Loucy (cell line): ENCODE measurements around the gene TSACC.
"Not testable (repeated sequence)": the region's sequence is repeated elsewhere in the genome, so short reads cannot be mapped to it uniquely, and the experiment has no call there.

ENCODE experiments used
- H2AFZ ChIP-seq: fragments of 200-600 bp; sonication (generic); 2 replicates; pipeline ENCODE4 v1.6.0; 2016; ENCODE audit warnings: antibody characterized with exemption, mild to moderate bottlenecking, low read length, moderate library complexity
- H3F3A ChIP-seq: fragments of 200-600 bp; 2 replicates; pipeline ENCODE4 v1.6.0; 2016; ENCODE audit warnings: antibody characterized with exemption, low read depth, mild to moderate bottlenecking
- H3K27me3 ChIP-seq: fragments of 200-600 bp; sonication (generic); 2 replicates; pipeline ENCODE4 v1.6.1; 2014; ENCODE audit warnings: low read length, mild to moderate bottlenecking; ENCODE audit not compliant: insufficient read depth, poor library complexity, severe bottlenecking
- H3K36me3 ChIP-seq: fragments of 200-600 bp; sonication (generic); 2 replicates; pipeline ENCODE4 v1.6.1; 2016; ENCODE audit warnings: low read length; ENCODE audit not compliant: insufficient read depth
- H3K4me1 ChIP-seq: fragments of 200-600 bp; sonication (generic); 2 replicates; pipeline ENCODE4 v1.5.1; 2014; ENCODE audit warnings: low read length, mild to moderate bottlenecking; ENCODE audit not compliant: insufficient read depth, poor library complexity, severe bottlenecking
- H3K4me2 ChIP-seq: fragments of 200-600 bp; sonication (generic); 2 replicates; pipeline ENCODE4 v1.6.0; 2014; ENCODE audit warnings: antibody characterized with exemption, low read length, low read depth, mild to moderate bottlenecking; ENCODE audit not compliant: poor library complexity, severe bottlenecking
- H3K4me3 ChIP-seq: fragments of 200-600 bp; sonication (generic); 2 replicates; pipeline ENCODE4 v1.5.1; 2014; ENCODE audit warnings: low read length, mild to moderate bottlenecking, mixed read lengths; ENCODE audit not compliant: poor library complexity, severe bottlenecking
- H3K79me2 ChIP-seq: fragments of 200-600 bp; sonication (generic); 2 replicates; pipeline ENCODE4 v1.6.1; 2014; ENCODE audit warnings: low read length; ENCODE audit not compliant: insufficient read depth
- H3K9ac ChIP-seq: fragments of 200-600 bp; sonication (generic); 2 replicates; pipeline ENCODE4 v1.6.0; 2014; ENCODE audit warnings: mild to moderate bottlenecking, low read depth, low read length, moderate library complexity; ENCODE audit not compliant: poor library complexity, severe bottlenecking
- H3K9me2 ChIP-seq: fragments of 200-600 bp; sonication (generic); replicated peaks from 2 replicates; pipeline ENCODE4 v1.6.1; 2016; ENCODE audit warnings: low read depth, low read length, mixed read lengths
- H3K9me3 ChIP-seq: fragments of 200-600 bp; sonication (generic); 2 replicates; pipeline ENCODE4 v1.6.1; 2014; ENCODE audit warnings: mild to moderate bottlenecking, antibody characterized with exemption, low read length, low read depth; ENCODE audit not compliant: insufficient read depth
- H4K20me1 ChIP-seq: fragments of 200-600 bp; sonication (generic); 2 replicates; pipeline ENCODE4 v1.6.0; 2014; ENCODE audit warnings: antibody characterized with exemption, low read length, mild to moderate bottlenecking; ENCODE audit not compliant: insufficient read depth, poor library complexity, severe bottlenecking
- EZH2phosphoT487 ChIP-seq: fragments of 200-600 bp; IDR thresholded peaks from 2 replicates; pipeline ENCODE4 v1.6.1; 2018; ENCODE audit warnings: antibody characterized with exemption, mild to moderate bottlenecking, moderate library complexity, borderline replicate concordance
- TF ChIP-seq, protein P1 (sequence below): fragments of 200-600 bp; sonication (generic); conservative IDR thresholded peaks from 2 replicates; pipeline ENCODE4 v1.5.1; 2014; ENCODE audit warnings: mild to moderate bottlenecking, antibody characterized with exemption, low read length

Gene TSACC

DNA sequence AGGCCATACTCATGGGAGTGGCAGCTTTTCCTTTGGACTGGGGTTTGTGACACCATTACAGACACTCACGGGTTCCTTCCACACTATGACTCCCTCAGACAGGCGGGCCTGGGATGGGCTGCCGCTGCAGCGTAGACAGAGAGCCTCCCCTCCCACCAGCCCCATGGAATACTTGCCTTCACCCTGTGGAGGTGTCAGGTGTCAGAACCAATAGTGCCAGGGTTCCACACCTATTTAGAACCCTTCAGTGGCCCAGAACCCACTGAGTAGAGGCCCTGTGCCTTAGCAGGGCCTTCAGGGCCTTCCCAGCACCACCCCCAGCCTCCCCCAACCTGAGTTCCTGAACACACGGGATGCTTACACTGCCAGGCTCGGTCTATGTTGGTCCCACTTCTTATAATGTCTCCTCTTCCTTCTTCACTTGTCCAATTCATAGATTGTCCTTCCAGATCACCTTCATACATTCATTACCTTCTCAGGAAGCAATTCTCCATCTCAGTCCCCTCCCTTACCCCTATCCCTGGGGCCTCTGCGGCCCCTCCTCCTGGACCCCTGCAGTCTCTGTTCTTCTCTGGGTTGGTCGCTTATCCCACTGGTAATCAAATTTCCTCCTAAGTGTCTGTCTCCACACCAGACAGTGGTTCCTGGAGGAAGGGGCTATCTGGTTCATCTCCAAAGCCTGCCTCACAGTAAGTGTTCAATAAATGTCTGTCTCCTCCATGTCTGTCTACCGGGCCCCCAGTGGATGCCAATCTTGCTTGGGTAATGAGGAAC lies 29.2 kb downstream of the TSACC start:
- H2AFZ ChIP-seq = no peak overlapping the region
- H3K4me1 ChIP-seq = no peaks in the 10 kb centered on the region
- H3F3A ChIP-seq = no peaks in the 10 kb centered on the region
- TF ChIP-seq, protein P1, sequence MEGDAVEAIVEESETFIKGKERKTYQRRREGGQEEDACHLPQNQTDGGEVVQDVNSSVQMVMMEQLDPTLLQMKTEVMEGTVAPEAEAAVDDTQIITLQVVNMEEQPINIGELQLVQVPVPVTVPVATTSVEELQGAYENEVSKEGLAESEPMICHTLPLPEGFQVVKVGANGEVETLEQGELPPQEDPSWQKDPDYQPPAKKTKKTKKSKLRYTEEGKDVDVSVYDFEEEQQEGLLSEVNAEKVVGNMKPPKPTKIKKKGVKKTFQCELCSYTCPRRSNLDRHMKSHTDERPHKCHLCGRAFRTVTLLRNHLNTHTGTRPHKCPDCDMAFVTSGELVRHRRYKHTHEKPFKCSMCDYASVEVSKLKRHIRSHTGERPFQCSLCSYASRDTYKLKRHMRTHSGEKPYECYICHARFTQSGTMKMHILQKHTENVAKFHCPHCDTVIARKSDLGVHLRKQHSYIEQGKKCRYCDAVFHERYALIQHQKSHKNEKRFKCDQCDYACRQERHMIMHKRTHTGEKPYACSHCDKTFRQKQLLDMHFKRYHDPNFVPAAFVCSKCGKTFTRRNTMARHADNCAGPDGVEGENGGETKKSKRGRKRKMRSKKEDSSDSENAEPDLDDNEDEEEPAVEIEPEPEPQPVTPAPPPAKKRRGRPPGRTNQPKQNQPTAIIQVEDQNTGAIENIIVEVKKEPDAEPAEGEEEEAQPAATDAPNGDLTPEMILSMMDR = no peak
- no peak for TF ChIP-seq EZH2phosphoT487
- H3K9ac ChIP-seq = no peak overlapping the region
- no peak overlapping the region for H3K4me2 ChIP-seq
- no peaks in the 10 kb centered on the region for H3K27me3 ChIP-seq
- H4K20me1 ChIP-seq = no peaks in the 10 kb centered on the region
- H3K79me2 ChIP-seq = no peaks in the 10 kb centered on the region
- no peak overlapping the region for H3K4me3 ChIP-seq
- H3K9me2 ChIP-seq = no peaks in the 10 kb centered on the region
- H3K36me3 ChIP-seq = no peaks in the 10 kb centered on the region
- no peaks in the 10 kb centered on the region for H3K9me3 ChIP-seq

DNA sequence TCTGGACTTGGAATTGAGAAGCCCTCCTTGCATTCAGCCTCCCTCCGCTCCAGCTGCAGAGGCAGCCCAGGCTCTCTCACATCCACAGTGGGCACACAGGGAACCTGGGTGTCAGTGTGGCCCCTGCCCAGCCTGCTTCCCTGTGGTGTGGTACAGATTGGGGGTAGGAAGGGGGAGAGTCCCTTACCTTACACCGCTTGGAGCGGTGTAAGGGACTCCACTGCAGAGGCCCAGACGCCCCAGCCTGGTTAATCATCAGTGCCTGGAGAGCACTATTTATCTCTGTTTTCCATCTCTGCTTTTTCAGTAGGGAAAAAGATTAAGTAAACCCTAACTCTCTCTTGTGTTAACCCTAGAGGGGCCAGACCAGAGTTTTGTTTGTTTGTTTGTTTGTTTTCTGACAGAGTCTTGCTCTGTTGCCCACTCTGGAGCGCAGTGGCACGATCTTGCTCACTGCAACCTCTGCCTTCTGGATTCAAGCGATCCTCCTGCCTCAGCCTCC lies 29.9 kb downstream of the TSACC start:
- Histone ChIP-seq H3K9me2 (no peaks in the 10 kb centered on the region), H3K9ac (no peak overlapping the region), H4K20me1 (no peaks in the 10 kb centered on the region), H3K36me3 (no peaks in the 10 kb centered on the region), H3K4me2 (no peak overlapping the region), H3K79me2 (no peaks in the 10 kb centered on the region), H3K4me1 (no peaks in the 10 kb centered on the region), H3F3A (no peaks in the 10 kb centered on the region), H2AFZ (no peak overlapping the region), H3K27me3 (no peaks in the 10 kb centered on the region), H3K4me3 (no peak overlapping the region), H3K9me3 (no peaks in the 10 kb centered on the region)
- TF ChIP-seq EZH2phosphoT487 = no peak
- TF ChIP-seq, protein P1 = no peak

DNA sequence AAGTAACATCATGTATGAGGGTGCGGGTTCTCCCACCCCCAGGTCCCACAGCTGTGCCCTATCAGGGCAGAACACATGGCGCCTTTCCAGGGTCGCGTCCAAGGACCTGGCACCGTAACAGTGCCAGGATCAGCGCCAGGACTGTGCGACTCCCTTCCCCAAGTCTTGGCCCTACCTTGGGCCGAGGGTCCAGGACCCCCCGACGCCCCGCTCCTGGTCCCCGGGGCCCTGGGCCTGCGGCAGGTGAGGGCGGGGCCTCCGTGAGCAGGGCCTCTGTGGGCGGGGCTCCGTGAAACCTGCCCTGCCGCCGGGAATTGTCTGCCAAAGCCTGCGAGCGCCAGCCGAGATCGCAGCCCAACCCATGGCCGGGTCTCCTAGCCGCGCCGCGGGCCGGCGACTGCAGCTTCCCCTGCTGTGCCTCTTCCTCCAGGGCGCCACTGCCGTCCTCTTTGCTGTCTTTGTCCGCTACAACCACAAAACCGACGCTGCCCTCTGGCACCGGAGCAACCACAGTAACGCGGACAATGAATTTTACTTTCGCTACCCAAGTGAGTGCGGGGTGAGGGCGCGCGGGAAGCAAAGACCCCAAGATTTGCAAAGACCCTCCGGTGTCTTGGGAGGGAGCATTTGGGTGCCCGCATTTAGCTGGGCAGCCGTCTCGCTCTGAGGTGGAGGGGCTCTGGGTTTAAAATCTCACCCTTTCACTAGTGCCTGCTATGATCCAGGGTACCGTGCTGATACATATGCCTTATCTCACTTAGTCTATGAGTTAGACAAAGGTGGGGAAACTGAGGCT lies 30.8 kb downstream of the TSACC start, which contains the start of gene RHBG:
Gene RHBG, plus strand, starts transcription at position 323 of the 796 bp plus-strand sequence. Its CDS starts 39 bp downstream, at position 362.
- no peak within 1 kb of the TSS for H2AFZ ChIP-seq
- H3K79me2 ChIP-seq = no peaks in the 10 kb centered on the region
- no peaks in the 10 kb centered on the region for H3K9me2 ChIP-seq
- H3K27me3 ChIP-seq = no peaks in the 10 kb centered on the region
- no peak within 1 kb of the TSS for H3K4me2 ChIP-seq
- H3F3A ChIP-seq = no peaks in the 10 kb centered on the region
- TF ChIP-seq, protein P1 = no peak
- no peak for TF ChIP-seq EZH2phosphoT487
- no peaks in the 10 kb centered on the region for H3K4me1 ChIP-seq
- H3K36me3 ChIP-seq = no peaks in the 10 kb centered on the region
- H3K9ac ChIP-seq = no peak within 1 kb of the TSS
- no peaks in the 10 kb centered on the region for H3K9me3 ChIP-seq
- H3K4me3 ChIP-seq = no peak within 1 kb of the TSS
- no peaks in the 10 kb centered on the region for H4K20me1 ChIP-seq

DNA sequence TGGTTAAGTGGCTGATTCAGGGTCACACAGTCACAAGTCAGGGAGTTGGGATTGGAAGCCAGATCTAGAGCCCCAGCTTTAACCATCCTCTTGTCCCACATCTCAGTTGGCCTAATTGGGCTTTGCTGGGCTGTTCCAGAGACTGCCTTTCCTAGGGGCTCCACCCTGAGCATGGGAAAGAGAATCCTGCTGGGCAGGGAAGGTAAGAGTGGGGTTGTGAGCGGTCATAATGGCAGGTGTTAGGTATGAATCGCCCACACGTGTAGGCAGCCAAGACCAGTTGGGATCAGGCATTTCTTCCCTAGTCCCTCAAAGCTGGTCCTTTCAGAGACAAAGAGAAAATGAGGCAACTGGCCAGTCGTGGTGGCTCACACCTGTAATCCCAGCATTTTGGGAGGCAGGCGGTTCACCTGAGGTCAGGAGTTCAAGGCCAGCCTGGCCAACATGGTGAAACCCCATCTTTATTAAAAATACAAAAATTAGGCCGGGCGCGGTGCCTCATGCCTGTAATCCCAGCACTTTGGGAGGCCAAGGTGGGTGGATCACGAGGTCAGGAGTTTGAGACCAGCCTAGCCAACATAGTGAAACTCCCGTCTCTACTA lies 31.5 kb downstream of the TSACC start:
- H3K9ac ChIP-seq, H3K9me3 ChIP-seq, H3K4me3 ChIP-seq, H3K4me2 ChIP-seq, H3K27me3 ChIP-seq, H3F3A ChIP-seq, H3K36me3 ChIP-seq, H3K9me2 ChIP-seq, H4K20me1 ChIP-seq, H2AFZ ChIP-seq, H3K79me2 ChIP-seq, H3K4me1 ChIP-seq: not testable (repeated sequence)
